GM10248 (cell line): ENCODE results near the gene KCTD12.

Experiments
- CTCF ChIA-PET: fragments of 300-600 bp; sonication (Branson Sonifier 250); formaldehyde crosslinking; extraction: SDS; loops from one replicate; lab custom pipeline; 2021; ENCODE audit warnings: antibody characterized with exemption; lab: Yijun Ruan, JAX
- POLR2A ChIA-PET: fragments of 350-650 bp; sonication (Branson Sonifier 250); formaldehyde crosslinking; extraction: SDS; loops from one replicate; lab custom pipeline; 2020; ENCODE audit warnings: antibody characterized with exemption; lab: Yijun Ruan, JAX
- DNase-seq: peaks from one replicate; pipeline ENCODE4 v3.0.0; 2012; ENCODE audit errors: extremely low spot score
- TF ChIP-seq, protein P1 (sequence below): IDR thresholded peaks from 2 replicates; pipeline ENCODE4 v1.5.1; 2012; ENCODE audit warnings: mild to moderate bottlenecking, low read depth; ENCODE audit errors: extremely low read depth, missing control alignments, control extremely low read depth

Gene KCTD12

GRCh38 chr13:76846363-76846762 is 39.8 kb downstream of the KCTD12 start:
- ChIA-PET POLR2A (no interaction called here), CTCF (no interaction called here)
- TF ChIP-seq, protein P1, sequence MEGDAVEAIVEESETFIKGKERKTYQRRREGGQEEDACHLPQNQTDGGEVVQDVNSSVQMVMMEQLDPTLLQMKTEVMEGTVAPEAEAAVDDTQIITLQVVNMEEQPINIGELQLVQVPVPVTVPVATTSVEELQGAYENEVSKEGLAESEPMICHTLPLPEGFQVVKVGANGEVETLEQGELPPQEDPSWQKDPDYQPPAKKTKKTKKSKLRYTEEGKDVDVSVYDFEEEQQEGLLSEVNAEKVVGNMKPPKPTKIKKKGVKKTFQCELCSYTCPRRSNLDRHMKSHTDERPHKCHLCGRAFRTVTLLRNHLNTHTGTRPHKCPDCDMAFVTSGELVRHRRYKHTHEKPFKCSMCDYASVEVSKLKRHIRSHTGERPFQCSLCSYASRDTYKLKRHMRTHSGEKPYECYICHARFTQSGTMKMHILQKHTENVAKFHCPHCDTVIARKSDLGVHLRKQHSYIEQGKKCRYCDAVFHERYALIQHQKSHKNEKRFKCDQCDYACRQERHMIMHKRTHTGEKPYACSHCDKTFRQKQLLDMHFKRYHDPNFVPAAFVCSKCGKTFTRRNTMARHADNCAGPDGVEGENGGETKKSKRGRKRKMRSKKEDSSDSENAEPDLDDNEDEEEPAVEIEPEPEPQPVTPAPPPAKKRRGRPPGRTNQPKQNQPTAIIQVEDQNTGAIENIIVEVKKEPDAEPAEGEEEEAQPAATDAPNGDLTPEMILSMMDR: no peak
- no peak for DNase-seq

GRCh38 chr13:76845865-76846264 is 40.3 kb downstream of the KCTD12 start:
- DNase-seq: no peak
- TF ChIP-seq, protein P1: no peak
- ChIA-PET POLR2A (no interaction called here), CTCF (no interaction called here)

DNA sequence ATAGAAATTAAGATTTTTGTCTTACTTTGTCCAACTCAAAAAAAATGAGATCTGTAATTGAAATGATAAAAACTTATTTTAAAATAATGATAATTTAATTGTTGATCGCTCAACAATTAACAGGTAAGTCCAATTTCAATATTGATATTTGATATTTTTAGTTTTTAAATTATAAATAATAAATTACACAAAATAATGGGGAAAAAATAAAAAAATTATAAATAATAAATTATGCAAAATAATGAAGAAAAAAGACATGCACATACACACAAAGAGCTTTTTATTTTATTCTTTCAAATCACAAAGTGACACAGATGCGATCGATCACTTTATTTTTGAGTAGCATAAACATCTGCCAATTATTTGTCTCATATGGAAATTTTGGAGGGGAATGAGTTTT is 40.8 kb downstream of the KCTD12 start:
- ChIA-PET POLR2A (no interaction called here), CTCF (no interaction called here)
- no peak for DNase-seq
- TF ChIP-seq, protein P1: no peak

DNA sequence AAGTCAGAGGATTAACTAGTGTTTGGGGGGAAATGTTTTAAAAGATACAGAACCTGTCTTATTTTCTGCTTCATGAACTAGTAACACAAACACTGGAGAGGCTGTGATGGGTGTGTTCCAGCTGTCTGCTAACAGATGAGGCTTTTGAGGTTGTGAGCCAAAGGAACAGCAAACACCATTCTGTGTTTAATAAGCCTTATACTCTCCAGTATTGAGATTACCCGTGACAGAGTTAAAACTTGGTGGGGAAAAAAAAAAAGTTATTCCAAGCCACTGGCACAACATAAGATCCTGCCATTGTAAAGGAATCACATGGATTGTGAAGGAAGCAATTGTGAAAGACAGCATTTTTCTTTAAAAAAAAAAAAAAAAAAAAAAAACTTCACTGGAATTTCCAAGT is 48.4 kb downstream of the KCTD12 start:
- CTCF ChIA-PET: interaction anchor here (1.1 to 1.6 kb wide), 2 partner anchors 20 kb away, joined by 3 to 4 read pairs; no protein-coding TSS in a partner anchor
- TF ChIP-seq, protein P1: no peak
- no peak for DNase-seq
- POLR2A ChIA-PET: no interaction called here

GRCh38 chr13:76836311-76836710 is 49.9 kb downstream of the KCTD12 start:
- CTCF ChIA-PET: interaction anchor here (1.2 kb wide), 1 partner anchor 144 kb away, joined by 3 read pairs; no protein-coding TSS in a partner anchor

DNA sequence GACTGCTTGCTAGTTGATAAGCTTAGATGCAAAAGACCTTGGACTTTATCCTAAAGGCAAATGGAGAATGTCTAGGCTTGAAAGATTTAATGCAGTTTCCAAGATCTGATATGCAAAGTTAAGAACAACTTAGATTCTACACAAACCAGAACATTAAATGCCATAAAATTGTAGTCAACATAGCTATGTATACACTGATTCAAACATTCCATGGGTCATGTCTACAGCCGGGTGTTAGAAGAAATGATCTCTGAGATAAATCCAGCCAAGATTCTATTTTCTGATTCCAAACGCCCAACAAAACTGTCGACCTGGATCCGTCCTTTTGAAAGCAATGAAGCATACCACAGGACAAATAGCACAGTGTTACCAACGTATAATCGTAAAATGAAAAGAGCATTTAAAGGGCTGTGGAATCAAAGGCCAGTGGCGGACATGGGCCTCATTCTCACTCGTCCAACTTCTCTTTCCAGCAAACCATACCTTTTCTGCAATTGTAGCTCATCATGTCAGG is 52.7 kb downstream of the KCTD12 start:
- ChIA-PET CTCF (interaction anchor here (1.0 to 1.5 kb wide), 4 partner anchors 9 to 20 kb away, joined by 3 to 4 read pairs (median 4); no protein-coding TSS in a partner anchor), POLR2A (no interaction called here)
- TF ChIP-seq, protein P1: no peak
- no peak for DNase-seq

More at GRCh38 chr13:76836311-76836710, 49.9 kb downstream of the KCTD12 start:
- TF ChIP-seq, protein P1: no peak
- no peak for DNase-seq
- POLR2A ChIA-PET: interaction anchor here (0.6 kb wide), 1 partner anchor 22 kb away, joined by 9 read pairs; no protein-coding TSS in a partner anchor
